IPS-18c (cell line): ENCODE results near the gene CHD3.
A peak's percentile ranks its signal among the peaks of the same experiment; 100 is the strongest.

Experiments
- H3K4me3 ChIP-seq: 2 replicates; pipeline ENCODE4 v1.7.0; 2013; ENCODE audit warnings: low read depth, mild to moderate bottlenecking, low read length, moderate library complexity; ENCODE audit not compliant: insufficient read depth
- H3K9me3 ChIP-seq: one replicate; pipeline ENCODE4 v1.6.1; 2013; ENCODE audit warnings: mild to moderate bottlenecking, low read length, moderate library complexity; ENCODE audit not compliant: control insufficient read depth, insufficient read depth

CHD3 gene

GRCh38 chr17:7888184-7888920 is at the start of gene CHD3:
Gene CHD3 (plus strand): TSS chr17:7888789. CDS start chr17:7889001, 212 bp downstream.
- Histone ChIP-seq H3K4me3 (peak within 1 kb of the TSS; percentile 77), H3K9me3 (no peaks in the 10 kb centered on the region)

DNA sequence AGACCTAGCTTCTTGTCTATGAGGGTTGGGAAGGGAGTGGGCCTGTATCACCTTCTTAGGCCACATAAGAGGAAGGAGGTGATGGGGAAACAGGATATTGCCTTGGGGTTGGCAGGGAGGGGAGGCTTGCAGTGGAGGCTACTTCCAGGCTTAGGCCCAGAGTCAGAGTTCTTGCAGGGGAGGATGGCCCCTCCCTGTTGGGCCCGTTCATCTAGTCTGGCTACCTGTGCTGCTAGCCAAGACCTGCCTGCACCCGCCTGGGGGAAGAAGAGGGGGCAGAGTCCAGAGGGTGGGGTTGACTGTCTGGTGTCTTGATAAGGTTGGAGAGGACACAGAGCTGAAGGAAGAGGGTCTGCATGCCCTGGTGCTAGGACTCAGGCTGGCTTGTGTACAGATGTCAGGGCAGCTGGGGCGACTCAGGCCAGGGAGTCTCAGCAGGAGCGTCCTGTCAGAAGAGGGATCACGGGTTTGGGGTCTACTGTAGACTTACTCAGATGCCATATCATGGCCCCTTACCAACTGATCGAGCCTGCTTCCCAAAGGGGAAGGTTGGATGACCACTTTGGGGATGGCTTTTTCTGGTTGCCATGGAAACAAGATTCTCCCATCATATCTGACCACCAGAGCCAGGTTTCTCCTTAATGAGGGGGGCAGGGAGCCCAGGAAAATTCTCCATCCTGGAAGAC is 49.3 kb upstream of the CHD3 start:
- Histone ChIP-seq H3K4me3 (no peak overlapping the region), H3K9me3 (no peaks in the 10 kb centered on the region)

GRCh38 chr17:7839876-7840261 is 48.7 kb upstream of the CHD3 start:
- H3K9me3 ChIP-seq = no peaks in the 10 kb centered on the region
- H3K4me3 ChIP-seq = no peak overlapping the region

DNA sequence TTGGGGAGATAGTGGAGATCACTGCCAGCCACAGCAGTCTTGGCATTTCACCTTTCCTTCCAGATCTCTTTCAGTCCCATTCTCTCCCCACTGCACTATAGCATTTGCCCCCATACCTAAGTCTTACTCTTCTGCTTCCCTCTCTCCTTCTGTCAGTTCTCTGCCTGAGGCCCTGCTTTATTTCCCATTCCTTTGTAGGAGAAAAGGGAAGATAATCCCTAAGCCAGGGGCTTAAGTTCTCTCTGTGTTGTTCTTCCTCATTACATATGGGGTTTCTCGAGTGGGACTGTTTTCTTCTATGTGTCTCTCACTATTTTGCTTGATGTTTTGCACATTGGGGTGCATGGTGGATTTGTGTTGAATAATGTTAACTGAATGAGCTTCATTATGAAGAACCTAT is 48.1 kb upstream of the CHD3 start:
- H3K9me3 ChIP-seq = no peaks in the 10 kb centered on the region
- no peak overlapping the region for H3K4me3 ChIP-seq

GRCh38 chr17:7840875-7841274 is 47.7 kb upstream of the CHD3 start:
- Histone ChIP-seq H3K9me3 (no peaks in the 10 kb centered on the region), H3K4me3 (no peak overlapping the region)

DNA sequence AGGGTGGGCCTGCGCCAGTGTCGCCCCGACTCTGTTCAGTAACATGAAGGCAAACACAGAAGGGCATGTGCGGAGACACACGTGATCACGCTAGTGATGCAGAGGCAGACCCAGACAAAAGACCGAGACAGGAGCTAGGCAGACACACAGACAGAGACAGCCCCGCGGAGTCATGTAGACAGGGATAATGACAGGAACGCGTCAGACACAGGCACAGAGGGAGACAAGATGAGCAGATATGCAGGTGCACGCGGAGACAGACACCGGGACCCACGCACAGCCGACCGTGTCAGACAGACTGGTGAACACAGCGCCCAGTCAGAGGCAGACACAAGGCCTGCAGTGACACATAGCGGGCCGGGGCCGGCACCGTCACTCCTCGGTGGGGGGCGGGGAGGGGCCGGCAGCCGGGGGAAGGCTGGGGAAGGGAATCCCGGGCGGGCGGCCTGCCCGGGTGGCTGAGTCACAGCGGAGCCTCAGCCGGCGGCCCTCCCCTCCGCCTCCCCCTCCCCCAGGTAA is 47.1 kb upstream of the CHD3 start:
- Histone ChIP-seq H3K4me3 (peak overlapping the region; percentile 75), H3K9me3 (no peaks in the 10 kb centered on the region)

GRCh38 chr17:7841915-7842379 is 46.6 kb upstream of the CHD3 start:
- no peaks in the 10 kb centered on the region for H3K9me3 ChIP-seq
- peak overlapping the region; percentile 75 for H3K4me3 ChIP-seq

DNA sequence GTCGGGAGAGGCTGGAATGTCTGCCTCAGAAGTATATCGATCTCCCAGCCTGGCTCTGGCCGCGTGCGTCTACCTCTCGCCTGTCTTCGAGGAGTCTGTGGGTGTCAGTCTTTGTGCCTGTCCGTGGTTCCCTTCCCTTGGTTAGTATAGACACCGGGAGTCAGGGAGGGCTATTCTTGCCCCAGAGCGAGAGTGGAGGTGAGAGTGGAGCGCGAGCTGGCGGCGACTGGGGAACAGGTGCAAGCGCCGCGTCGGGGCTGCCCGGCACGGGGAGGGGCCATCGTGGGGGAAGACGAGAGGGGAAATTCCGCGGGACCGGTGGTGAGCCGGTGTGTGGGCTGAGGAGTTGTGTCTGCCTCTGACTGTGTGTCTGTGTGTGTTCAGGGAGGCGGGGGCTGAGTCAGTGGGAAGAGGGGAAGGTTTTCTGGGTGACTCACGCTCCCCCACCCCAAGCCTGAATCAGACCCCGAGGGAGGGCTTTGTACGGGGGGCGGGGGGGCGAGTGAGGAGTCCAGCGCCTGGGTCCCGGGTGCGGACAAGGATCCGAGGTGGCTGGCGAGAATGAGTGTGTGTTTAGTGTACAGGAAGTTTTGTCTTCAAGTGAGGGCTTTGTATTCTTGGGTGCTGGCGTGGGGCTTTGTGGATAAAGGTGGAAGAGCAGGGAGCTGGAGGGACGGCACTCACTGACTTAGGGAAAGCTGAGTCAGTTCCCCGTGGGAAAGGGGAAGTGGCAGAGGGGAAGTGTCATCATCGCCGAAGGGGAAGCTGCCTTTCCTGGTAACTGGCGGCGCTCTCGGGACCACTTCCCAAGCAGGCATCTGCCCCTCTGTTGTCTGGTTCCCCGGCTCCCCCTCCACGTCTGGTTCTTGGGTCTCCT is 46.0 kb upstream of the CHD3 start:
- peak overlapping the region; percentile 75 for H3K4me3 ChIP-seq
- no peaks in the 10 kb centered on the region for H3K9me3 ChIP-seq

DNA sequence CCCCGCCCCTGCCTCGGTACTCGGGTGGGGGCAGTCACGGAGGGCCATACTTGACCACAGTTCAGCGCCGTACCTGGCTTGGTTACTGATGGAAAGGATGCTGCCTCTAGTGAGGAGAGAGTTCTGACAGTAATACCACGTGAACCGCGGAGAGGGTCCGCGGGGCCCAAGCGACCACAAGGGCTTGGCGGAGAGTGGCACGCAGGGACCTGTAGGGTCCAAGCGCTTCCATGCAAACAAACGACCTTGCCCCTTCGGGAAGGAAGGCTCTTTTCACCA is 45.4 kb upstream of the CHD3 start:
- Histone ChIP-seq H3K4me3 (peak overlapping the region; percentile 75), H3K9me3 (no peaks in the 10 kb centered on the region)

DNA sequence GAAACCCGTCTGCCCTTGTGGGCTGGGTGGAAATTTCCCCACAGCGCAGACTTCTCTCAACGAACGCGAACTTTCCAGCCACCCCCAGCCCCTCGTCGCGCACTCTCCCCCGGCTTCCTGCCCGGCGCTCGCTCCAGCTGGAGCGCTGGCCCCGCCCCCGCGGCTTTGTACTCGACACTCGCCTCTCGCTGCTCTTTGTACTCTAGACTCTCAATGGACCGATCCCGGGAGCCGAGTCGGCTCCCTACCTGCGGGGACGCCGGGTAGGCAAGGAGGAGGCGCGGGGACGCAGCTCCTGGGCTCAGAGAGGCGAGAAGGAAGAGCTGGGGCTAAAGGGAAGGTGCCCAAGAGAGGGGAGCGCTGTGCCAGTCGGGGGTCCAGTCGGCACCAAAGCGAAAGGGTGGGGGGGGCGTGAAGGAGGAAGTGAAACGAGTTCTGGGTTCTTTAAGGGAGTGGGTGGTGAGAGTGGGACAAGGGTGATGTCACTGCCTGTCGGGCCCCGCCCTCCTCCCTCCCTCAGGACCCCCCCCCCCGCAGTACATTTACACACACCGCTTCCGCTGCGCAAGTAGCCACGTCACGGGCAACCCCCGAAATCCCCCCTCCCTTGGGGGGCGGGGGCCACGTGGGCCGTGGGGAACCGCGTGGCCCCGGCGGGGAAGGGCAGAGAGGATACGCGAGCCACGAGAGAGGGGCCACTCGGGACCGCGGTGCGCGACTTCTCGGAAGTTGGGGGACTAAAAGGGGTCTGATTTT is 44.9 kb upstream of the CHD3 start:
- peak overlapping the region; percentile 75 for H3K4me3 ChIP-seq
- no peaks in the 10 kb centered on the region for H3K9me3 ChIP-seq

DNA sequence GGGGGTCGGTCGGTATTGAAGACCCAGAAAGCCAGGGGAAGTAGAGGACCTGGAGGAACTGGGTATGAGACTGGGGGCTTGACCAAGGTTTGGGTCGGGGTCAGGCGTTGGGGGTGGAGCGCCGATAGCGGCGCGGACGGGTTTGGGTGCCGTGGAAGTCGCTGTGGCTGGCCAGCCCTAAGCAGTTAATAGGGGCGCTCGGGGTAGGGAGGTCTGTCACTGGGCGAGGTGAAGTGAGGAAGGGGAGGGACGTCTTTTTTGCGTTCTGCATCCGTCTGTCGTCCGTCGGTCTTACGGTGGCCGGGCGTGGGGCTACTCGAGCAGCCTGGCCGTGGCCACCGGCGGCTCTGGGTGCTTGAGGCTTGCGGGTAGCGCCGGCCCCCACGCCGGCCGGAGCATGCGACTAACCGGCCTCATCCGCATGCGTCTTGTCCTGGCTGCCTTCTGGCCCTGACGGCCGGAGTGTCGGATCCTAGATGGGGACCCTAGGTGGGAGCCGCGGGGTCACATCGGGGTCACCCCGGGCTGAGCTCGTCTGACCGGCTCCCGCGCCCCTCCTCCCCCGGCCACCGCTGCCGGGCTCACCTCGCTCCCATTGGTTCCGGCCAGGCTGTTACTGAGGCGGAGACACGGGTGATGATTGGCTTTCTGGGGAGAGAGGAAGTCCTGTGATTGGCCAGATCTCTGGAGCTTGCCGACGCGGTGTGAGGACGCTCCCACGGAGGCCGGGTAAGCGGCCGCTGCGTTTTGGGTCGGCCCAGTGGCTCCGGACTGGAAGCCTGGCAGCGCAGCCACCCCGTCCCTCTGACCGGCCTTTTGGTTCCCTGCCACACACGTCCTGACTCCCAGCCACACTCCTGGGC is 44.1 kb upstream of the CHD3 start:
- Histone ChIP-seq H3K4me3 (peak overlapping the region; percentile 75), H3K9me3 (no peaks in the 10 kb centered on the region)

DNA sequence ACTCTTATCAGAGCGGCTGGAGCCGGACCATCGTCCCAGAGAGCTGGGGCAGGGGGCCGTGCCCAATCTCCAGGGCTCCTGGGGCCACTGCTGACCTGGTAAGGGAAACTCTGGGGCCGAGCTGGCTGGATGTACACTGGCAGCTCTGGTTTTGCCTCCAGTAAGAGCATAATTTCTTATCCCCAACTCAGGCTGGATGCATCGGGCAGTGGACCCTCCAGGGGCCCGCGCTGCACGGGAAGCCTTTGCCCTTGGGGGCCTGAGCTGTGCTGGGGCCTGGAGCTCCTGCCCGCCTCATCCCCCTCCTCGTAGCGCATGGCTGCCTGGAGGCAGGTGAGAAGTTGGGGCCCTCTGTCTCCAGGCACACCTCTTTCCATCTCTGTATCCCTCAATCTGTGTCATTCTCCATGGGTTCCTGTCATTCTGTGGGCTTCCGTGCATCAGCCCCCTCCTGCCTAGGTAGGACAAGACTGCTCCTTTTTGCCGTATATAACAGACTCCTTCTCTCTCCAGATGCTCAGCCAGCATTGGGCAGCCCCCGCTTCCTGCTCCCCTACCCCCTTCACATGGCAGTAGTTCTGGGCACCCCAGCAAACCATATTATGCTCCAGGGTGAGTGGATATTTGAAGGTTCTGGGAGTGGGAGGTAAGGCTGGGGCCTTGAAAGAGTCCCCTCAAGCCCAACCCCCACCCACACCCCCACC is 43.1 kb upstream of the CHD3 start:
- Histone ChIP-seq H3K9me3 (no peaks in the 10 kb centered on the region), H3K4me3 (peak overlapping the region; percentile 59)

DNA sequence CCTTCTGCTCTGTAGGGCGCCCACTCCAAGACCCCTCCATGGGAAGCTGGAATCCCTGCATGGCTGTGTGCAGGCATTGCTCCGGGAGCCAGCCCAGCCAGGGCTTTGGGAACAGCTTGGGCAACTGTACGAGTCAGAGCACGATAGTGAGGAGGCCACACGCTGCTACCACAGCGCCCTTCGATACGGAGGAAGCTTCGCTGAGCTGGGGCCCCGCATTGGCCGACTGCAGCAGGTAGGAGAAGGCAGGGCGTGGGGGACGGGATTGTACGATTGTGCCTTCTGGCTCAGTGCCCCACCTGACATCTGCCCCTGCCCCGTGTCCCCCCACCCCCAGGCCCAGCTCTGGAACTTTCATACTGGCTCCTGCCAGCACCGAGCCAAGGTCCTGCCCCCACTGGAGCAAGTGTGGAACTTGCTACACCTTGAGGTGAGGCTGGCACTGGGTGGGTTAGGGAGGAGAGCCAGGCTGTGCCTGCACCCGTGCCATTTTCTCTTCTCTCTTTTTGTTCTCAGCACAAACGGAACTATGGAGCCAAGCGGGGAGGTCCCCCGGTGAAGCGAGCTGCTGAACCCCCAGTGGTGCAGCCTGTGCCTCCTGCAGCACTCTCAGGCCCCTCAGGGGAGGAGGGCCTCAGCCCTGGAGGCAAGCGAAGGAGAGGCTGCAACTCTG is 42.4 kb upstream of the CHD3 start:
- H3K4me3 ChIP-seq = no peak overlapping the region
- no peaks in the 10 kb centered on the region for H3K9me3 ChIP-seq

DNA sequence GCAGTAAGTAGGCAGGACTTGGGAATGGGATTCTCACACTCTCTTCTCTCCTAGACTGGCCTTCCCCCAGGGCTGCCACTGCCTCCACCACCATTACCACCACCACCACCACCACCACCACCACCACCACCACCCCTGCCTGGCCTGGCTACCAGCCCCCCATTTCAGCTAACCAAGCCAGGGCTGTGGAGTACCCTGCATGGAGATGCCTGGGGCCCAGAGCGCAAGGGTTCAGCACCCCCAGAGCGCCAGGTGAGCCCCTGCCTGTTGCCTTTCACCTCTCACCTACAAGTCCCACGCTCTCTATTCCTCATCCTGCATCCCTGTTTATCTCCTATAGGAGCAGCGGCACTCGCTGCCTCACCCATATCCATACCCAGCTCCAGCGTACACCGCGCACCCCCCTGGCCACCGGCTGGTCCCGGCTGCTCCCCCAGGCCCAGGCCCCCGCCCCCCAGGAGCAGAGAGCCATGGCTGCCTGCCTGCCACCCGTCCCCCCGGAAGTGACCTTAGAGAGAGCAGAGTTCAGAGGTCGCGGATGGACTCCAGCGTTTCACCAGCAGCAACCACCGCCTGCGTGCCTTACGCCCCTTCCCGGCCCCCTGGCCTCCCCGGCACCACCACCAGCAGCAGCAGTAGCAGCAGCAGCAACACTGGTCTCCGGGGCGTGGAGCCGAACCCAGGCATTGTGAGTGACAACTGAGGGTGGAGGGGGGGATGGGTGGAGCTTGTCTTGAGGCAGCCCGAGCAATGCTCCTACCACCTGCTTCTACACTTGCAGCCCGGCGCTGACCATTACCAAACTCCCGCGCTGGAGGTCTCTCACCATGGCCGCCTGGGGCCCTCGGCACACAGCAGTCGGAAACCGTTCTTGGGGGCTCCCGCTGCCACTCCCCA is 41.6 kb upstream of the CHD3 start:
- no peaks in the 10 kb centered on the region for H3K9me3 ChIP-seq
- H3K4me3 ChIP-seq = no peak overlapping the region
